ENCODE results near the gene NPAS2. TPM values are rescaled to one million over a fixed set of nuclear protein-coding genes. Genes with fewer than 3 reads are reported as not detected.

NPAS2 gene
- total RNA-seq, 3 donors from 2014 or later (not counting 1 experiment from before 2014, with no cell fraction given), result not detected

GRCh38 chr2:100865816-100866460 lies 46.0 kb downstream of the NPAS2 start:
- H3K9me3 Mint-ChIP-seq, result peaks cover 0 to 3% of the 10 kb centered on the region in 2 donors
- TF ChIP-seq CTCF (IDR thresholded peaks at IDR 0.05), result no peak
- H3K27me3 Mint-ChIP-seq (ENCODE audit: low read depth in 2 of 2), result peaks cover 9 to 11% of the 10 kb centered on the region in 2 donors
- WGBS (ENCODE audit: insufficient coverage), result 94% methylated on average over 5 of the region's 5 CpGs
- intact Hi-C loops (cut with micrococcal nuclease), result no loop called here
- H3K4me1 Mint-ChIP-seq, result no peaks in the 10 kb centered on the region
- no peaks in the 10 kb centered on the region for H3K36me3 Mint-ChIP-seq
- Histone ChIP-seq H3K4me3 (ENCODE audit: low read length) (no peak overlapping the region), H3K27ac (ENCODE audit: low read length) (no peak overlapping the region), H3K36me3 (ENCODE audit: control insufficient read depth, insufficient read depth, low read length) (no peaks in the 10 kb centered on the region), H3K9me3 (ENCODE audit: control insufficient read depth, insufficient read depth, low read length) (no peaks in the 10 kb centered on the region), H3K4me1 (ENCODE audit: control insufficient read depth, insufficient read depth, low read length) (no peaks in the 10 kb centered on the region), H3K27me3 (ENCODE audit: control insufficient read depth, insufficient read depth, low read length) (no peaks in the 10 kb centered on the region)
- DNase-seq (no peak), ATAC-seq (no peak)
- H3K4me3 Mint-ChIP-seq, result no peak overlapping the region
- H3K27ac Mint-ChIP-seq, result no peak overlapping the region

GRCh38 chr2:100868083-100868482 lies 48.1 kb downstream of the NPAS2 start:
- DNase-seq (no peak), ATAC-seq (no peak)
- H3K4me1 Mint-ChIP-seq, result no peaks in the 10 kb centered on the region
- no peak overlapping the region for H3K27ac Mint-ChIP-seq
- H3K27me3 Mint-ChIP-seq (ENCODE audit: low read depth in 2 of 2), result peaks cover 16 to 17% of the 10 kb centered on the region in 2 donors
- H3K36me3 Mint-ChIP-seq, result no peaks in the 10 kb centered on the region
- H3K4me3 Mint-ChIP-seq, result no peak overlapping the region
- no peaks in the 10 kb centered on the region for H3K9me3 ChIP-seq (ENCODE audit: control insufficient read depth, insufficient read depth, low read length)
- no peak overlapping the region for H3K4me3 ChIP-seq (ENCODE audit: low read length)
- no peaks in the 10 kb centered on the region for H3K27me3 ChIP-seq (ENCODE audit: control insufficient read depth, insufficient read depth, low read length)
- no peaks in the 10 kb centered on the region for H3K36me3 ChIP-seq (ENCODE audit: control insufficient read depth, insufficient read depth, low read length)
- H3K27ac ChIP-seq (ENCODE audit: low read length), result no peak overlapping the region
- peaks cover 0 to 3% of the 10 kb centered on the region in 2 donors for H3K9me3 Mint-ChIP-seq
- H3K4me1 ChIP-seq (ENCODE audit: control insufficient read depth, insufficient read depth, low read length), result no peaks in the 10 kb centered on the region
- intact Hi-C loops (cut with micrococcal nuclease), result no loop called here
- no peak for TF ChIP-seq CTCF (IDR thresholded peaks at IDR 0.05)

- H3K36me3 Mint-ChIP-seq, result no peaks in the 10 kb centered on the region
- no peaks in the 10 kb centered on the region for H3K4me1 Mint-ChIP-seq
- H3K9me3 ChIP-seq (ENCODE audit: control insufficient read depth, insufficient read depth, low read length), result no peaks in the 10 kb centered on the region
- 96% methylated on average over 3 of the region's 3 CpGs for WGBS (ENCODE audit: insufficient coverage)
- H3K4me1 ChIP-seq (ENCODE audit: control insufficient read depth, insufficient read depth, low read length), result no peaks in the 10 kb centered on the region
- no peaks in the 10 kb centered on the region for H3K36me3 ChIP-seq (ENCODE audit: control insufficient read depth, insufficient read depth, low read length)
- intact Hi-C loops (cut with micrococcal nuclease), result no loop called here
- peaks cover 16 to 17% of the 10 kb centered on the region in 2 donors for H3K27me3 Mint-ChIP-seq (ENCODE audit: low read depth in 2 of 2)
- ATAC-seq (no peak), DNase-seq (no peak)
- H3K4me3 ChIP-seq (ENCODE audit: low read length), result no peak overlapping the region
- no peaks in the 10 kb centered on the region for H3K27me3 ChIP-seq (ENCODE audit: control insufficient read depth, insufficient read depth, low read length)
- no peak for TF ChIP-seq CTCF (IDR thresholded peaks at IDR 0.05)
- H3K27ac ChIP-seq (ENCODE audit: low read length), result no peak overlapping the region
- peaks cover 0 to 3% of the 10 kb centered on the region in 2 donors for H3K9me3 Mint-ChIP-seq
- H3K4me3 Mint-ChIP-seq, result no peak overlapping the region
- H3K27ac Mint-ChIP-seq, result no peak overlapping the region
These were observed 49.2 kb downstream of the NPAS2 start for GRCh38 chr2:100869120-100869519.

Measured in natural killer cell (primary cell).